GM12874 (cell line): ENCODE results near the gene ADGRV1.

Experiments
- CTCF ChIP-seq: IDR thresholded peaks from 2 replicates; pipeline ENCODE4 v1.5.1; 2011; ENCODE audit warnings: low read depth, mild to moderate bottlenecking, control low read depth, low read length, moderate library complexity; ENCODE audit not compliant: insufficient read depth

The ADGRV1 gene

DNA sequence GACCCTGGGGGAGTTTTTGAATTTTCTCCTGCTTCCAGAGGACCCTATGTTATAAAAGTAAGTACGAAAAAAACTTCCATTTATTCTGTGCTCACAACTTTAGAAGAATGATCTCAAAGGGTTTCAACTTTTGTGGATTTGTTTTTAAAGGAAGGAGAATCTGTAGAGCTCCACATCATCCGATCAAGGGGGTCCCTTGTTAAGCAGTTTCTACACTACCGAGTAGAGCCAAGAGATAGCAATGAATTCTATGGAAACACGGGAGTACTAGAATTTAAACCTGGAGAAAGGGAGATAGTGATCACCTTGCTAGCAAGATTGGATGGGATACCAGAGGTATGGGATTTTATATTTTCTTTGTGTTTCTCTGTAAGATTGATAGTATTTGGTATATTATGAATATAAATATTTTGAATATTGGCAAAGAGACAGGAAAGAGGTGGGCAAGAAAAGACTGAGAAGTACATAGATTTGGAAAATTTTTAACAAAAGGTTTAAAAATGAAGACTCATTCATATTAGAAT, 84.2 kb downstream of the ADGRV1 start:
- TF ChIP-seq CTCF: no peak

DNA sequence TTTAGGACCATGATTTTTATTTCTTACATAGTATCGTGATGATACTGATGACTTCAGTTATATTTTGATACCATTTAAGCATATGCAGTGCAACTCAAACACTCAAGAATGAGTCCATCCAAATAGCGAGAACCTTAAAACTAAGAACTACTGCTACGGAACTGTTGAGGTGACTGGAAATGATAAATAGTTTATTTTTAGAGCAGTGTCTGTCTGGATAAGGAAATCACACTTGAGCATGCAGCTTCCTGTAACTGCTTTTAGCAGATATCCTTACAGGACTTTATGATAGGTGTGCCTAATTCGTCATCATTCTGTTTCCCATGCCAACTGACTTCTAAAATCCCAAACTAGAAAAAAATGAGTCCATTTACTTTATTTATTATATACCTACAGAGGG, 85.5 kb downstream of the ADGRV1 start:
- no peak for TF ChIP-seq CTCF

- no peak for TF ChIP-seq CTCF
Measured at GRCh38 chr5:90645024-90645610, 86.5 kb downstream of the ADGRV1 start.

DNA sequence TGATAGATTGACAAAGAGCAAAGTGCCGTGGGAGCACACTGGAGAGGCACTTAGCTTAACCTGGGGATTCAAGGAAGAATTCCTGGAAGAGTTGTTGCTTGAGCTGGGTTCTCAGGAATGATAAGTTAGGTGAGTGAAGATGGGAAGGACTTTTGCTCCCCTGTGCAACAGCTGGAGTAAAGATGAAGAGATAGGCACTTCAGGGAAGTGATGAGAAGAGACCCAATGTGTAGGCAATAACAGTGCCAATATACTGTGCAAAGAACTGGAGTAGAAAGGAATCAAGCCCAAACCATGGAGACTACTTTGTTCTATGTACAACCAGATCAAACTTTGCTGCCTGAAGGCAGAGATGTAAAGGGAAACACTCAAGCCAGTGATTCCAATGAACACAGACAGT, 92.2 kb downstream of the ADGRV1 start:
- no peak for TF ChIP-seq CTCF

- TF ChIP-seq CTCF: no peak
Measured at GRCh38 chr5:90654215-90654614, 95.6 kb downstream of the ADGRV1 start.

DNA sequence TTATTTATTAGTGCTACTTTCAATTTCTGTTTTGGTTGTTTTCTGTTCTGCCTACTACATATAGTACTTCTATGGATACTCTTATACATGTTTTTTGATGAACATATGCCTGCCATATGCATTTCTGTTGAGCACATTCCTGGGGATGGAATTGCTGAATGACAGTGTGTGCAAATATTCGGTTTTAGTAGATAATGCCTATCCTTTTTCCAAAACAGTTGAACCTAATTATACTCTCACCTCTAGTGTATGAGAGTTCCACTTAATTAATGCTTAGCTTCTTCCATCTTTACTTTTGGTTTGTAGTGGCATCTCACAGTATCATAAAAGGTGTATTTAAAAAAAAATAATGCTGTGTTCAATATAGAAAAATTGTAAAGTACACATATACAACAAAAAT, 96.8 kb downstream of the ADGRV1 start:
- no peak for TF ChIP-seq CTCF

DNA sequence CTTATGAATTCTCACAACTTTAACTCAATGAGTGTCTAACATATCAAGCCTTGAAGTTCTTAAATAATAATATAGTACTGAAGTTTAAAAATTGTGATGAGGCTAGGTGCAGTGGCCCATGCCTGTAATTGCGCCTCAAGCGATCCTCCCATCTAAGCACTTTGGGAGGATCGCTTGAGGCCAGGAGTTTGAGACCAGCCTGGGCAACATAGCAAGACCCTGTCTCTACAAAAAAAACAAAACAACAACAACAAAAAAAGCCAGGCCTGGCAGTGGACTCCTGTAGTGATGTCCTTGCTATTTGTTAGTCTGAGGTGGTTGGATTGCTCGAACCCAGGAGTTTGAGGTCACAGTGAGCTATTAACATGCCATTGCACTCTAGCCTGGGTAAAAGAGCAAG, 98.4 kb downstream of the ADGRV1 start:
- no peak for TF ChIP-seq CTCF
